GM23338 (cell line): ENCODE measurements around the gene RPL29. TPM values are rescaled to one million over a fixed set of nuclear protein-coding genes. Genes with fewer than 3 reads are reported as not detected.

Source experiments
- ATAC-seq: fragments of 200-7000 bp; cut with Tn5 transposase; 3 replicates; pipeline ENCODE4 v1.9.1; 2020
- DNase-seq: peaks from one replicate; pipeline ENCODE4 v3.0.0-alpha.2; 2015; ENCODE audit warnings: low spot score
- H2AFZ ChIP-seq: fragments of 200-600 bp; sonication (generic); 2 replicates; pipeline ENCODE4 v1.8.0; 2016; ENCODE audit warnings: antibody characterized with exemption, mild to moderate bottlenecking, moderate library complexity
- H3F3A ChIP-seq: fragments of 200-600 bp; sonication (generic); replicated peaks from 2 replicates; pipeline ENCODE4 v1.8.0; 2017; ENCODE audit warnings: antibody characterized with exemption, mixed run types, low read depth
- H3K27ac ChIP-seq: fragments of 200-600 bp; sonication (generic); 2 replicates; pipeline ENCODE4 v1.6.1; 2016; ENCODE audit warnings: low read depth
- H3K27me3 ChIP-seq: fragments of 200-600 bp; sonication (generic); 2 replicates; pipeline ENCODE4 v1.8.0; 2016; ENCODE audit warnings: mild to moderate bottlenecking, mixed run types, moderate library complexity; ENCODE audit not compliant: insufficient read depth
- H3K36me3 ChIP-seq: fragments of 200-600 bp; sonication (generic); 2 replicates; pipeline ENCODE4 v1.8.0; 2016; ENCODE audit warnings: mild to moderate bottlenecking; ENCODE audit not compliant: insufficient read depth
- H3K4me1 ChIP-seq: fragments of 200-600 bp; sonication (generic); 2 replicates; pipeline ENCODE4 v1.8.0; 2016; ENCODE audit warnings: mild to moderate bottlenecking, moderate library complexity; ENCODE audit not compliant: insufficient read depth
- H3K4me2 ChIP-seq: fragments of 200-600 bp; sonication (generic); 2 replicates; pipeline ENCODE4 v1.7.1; 2017; ENCODE audit warnings: mixed run types
- H3K4me3 ChIP-seq: fragments of 200-600 bp; sonication (generic); 2 replicates; pipeline ENCODE4 v1.6.1; 2016; ENCODE audit warnings: mixed run types
- H3K79me2 ChIP-seq: fragments of 200-600 bp; sonication (generic); replicated peaks from 2 replicates; pipeline ENCODE4 v1.8.0; 2017; ENCODE audit warnings: mild to moderate bottlenecking; ENCODE audit not compliant: insufficient read depth
- H3K9me2 ChIP-seq: fragments of 200-600 bp; sonication (generic); 2 replicates; pipeline ENCODE4 v1.8.0; 2017; ENCODE audit not compliant: insufficient read depth
- H4K20me1 ChIP-seq: fragments of 200-600 bp; sonication (generic); replicated peaks from 2 replicates; pipeline ENCODE4 v1.8.0; 2017; ENCODE audit warnings: mild to moderate bottlenecking; ENCODE audit not compliant: insufficient read depth
- H3K27ac Mint-ChIP-seq: 2 replicates; pipeline ENCODE4 v1.8.0; 2020; ENCODE audit warnings: inconsistent platforms, mild to moderate bottlenecking, moderate library complexity, mixed read lengths
- H3K27me3 Mint-ChIP-seq: 3 replicates; pipeline ENCODE4 v1.8.0; 2022; ENCODE audit warnings: low read depth, mild to moderate bottlenecking, moderate library complexity, mixed read lengths, inconsistent platforms; ENCODE audit not compliant: insufficient read depth, poor library complexity
- H3K36me3 Mint-ChIP-seq: 3 replicates; pipeline ENCODE4 v1.8.0; 2021; ENCODE audit warnings: low read depth, mild to moderate bottlenecking, inconsistent platforms, moderate library complexity, mixed read lengths
- H3K4me1 Mint-ChIP-seq: 3 replicates; pipeline ENCODE4 v1.8.0; 2020; ENCODE audit warnings: mild to moderate bottlenecking, inconsistent platforms, mixed read lengths
- H3K4me3 Mint-ChIP-seq: 3 replicates; pipeline ENCODE4 v1.8.0; 2021; ENCODE audit warnings: moderate library complexity, mild to moderate bottlenecking, inconsistent platforms, mixed read lengths
- H3K9me3 Mint-ChIP-seq: 3 replicates; pipeline ENCODE4 v1.8.0; 2020; ENCODE audit warnings: moderate library complexity, mild to moderate bottlenecking, inconsistent platforms, mixed read lengths
- CREB1 ChIP-seq: fragments of 250-450 bp; sonication (Bioruptor Pico); IDR thresholded peaks from 2 replicates; pipeline ENCODE4 v1.5.0; 2020; ENCODE audit warnings: low read depth, mild to moderate bottlenecking, moderate library complexity
- JUNB ChIP-seq: IDR thresholded peaks from one replicate; pipeline ENCODE4 v1.6.1; 2016; ENCODE audit warnings: antibody characterized with exemption; ENCODE audit not compliant: unreplicated experiment
- NANOG ChIP-seq: IDR thresholded peaks from 2 replicates; pipeline ENCODE4 v1.6.1; 2016; ENCODE audit warnings: antibody characterized with exemption, borderline replicate concordance
- POLR2AphosphoS5 ChIP-seq: IDR thresholded peaks from 2 replicates; pipeline ENCODE4 v1.6.1; 2016; ENCODE audit warnings: antibody characterized with exemption, low read depth
- REST ChIP-seq: IDR thresholded peaks from one replicate; pipeline ENCODE4 v1.6.1; 2018; ENCODE audit warnings: antibody characterized with exemption; ENCODE audit not compliant: unreplicated experiment
- long read RNA-seq: library from polyadenylated mRNA; unstranded; transcript quantifications from one replicate; pipeline ENCODE4 v2.0.0, GENCODE V29; 2020; ENCODE audit not compliant: unreplicated experiment
- polyA plus RNA-seq: library from polyadenylated mRNA; unstranded; fragments of >200 nt; fragmentation: Nextera tagmentation; extraction: Ambion mirVana; gene quantifications from 2 replicates; pipeline ENCODE4 v1.2.1, GENCODE V29; 2016
- total RNA-seq: library from RNA; depleted of rRNA; stranded (reverse); fragments of >200 nt; shearing (Covaris generic); gene quantifications from 2 replicates; pipeline ENCODE4 v1.2.3, GENCODE V29; 2014; rRNA removed
- TF ChIP-seq, protein P1 (sequence below): IDR thresholded peaks from 2 replicates; pipeline ENCODE4 v1.6.1; 2016; ENCODE audit warnings: antibody characterized with exemption

RPL29 gene
- total RNA-seq (1,341 and 1,471 TPM in 2 replicates), polyA plus RNA-seq (1,864 and 1,983 TPM in 2 replicates)
- long read RNA-seq, transcript RPL29-201 (4 exons, 723 nt) = major isoform, 828 of 939 reads
- long read RNA-seq, transcript RPL29-209 (4 exons, 713 nt) = minor isoform, 13 of 939 reads
- long read RNA-seq, partial matches to known transcripts = 72 of 939 reads
- long read RNA-seq, other reads (novel, unspliced or antisense) = 16 of 939 reads

- peak within 1 kb of the TSS; percentile 100 for H3K4me3 Mint-ChIP-seq
Measured at GRCh38 chr3:51995346-51996163, at the start of gene RPL29. Gene RPL29 (minus strand): TSS chr3:51995895. CDS start chr3:51995461, 434 bp downstream.

More at GRCh38 chr3:51995346-51996163, at the start of gene RPL29:
- Mint-ChIP-seq H3K9me3 (peaks cover 4% of the 10 kb centered on the region; the same call in 1 of the 3 replicates), H3K4me1 (peaks cover 31% of the 10 kb centered on the region), H3K27ac (peak within 1 kb of the TSS; percentile 100), H3K36me3 (peaks cover 49% of the 10 kb centered on the region), H3K27me3 (peaks cover 22% of the 10 kb centered on the region)
- Histone ChIP-seq H2AFZ (no peak within 1 kb of the TSS), H3K4me3 (peak within 1 kb of the TSS; percentile 94), H3K27me3 (no peaks in the 10 kb centered on the region), H3K4me2 (peak within 1 kb of the TSS; percentile 100), H4K20me1 (peaks cover 12% of the 10 kb centered on the region; the same call in 1 of the 2 replicates), H3K27ac (peak within 1 kb of the TSS; percentile 92), H3K79me2 (peaks cover 18% of the 10 kb centered on the region), H3F3A (peaks cover 43% of the 10 kb centered on the region), H3K9me2 (no peaks in the 10 kb centered on the region), H3K36me3 (peaks cover 28% of the 10 kb centered on the region), H3K4me1 (peaks cover 25% of the 10 kb centered on the region)
- TF ChIP-seq REST = peak; percentile 31
- TF ChIP-seq CREB1 (CRISPR knock-in tag) = peak; percentile 82
- TF ChIP-seq, protein P1, sequence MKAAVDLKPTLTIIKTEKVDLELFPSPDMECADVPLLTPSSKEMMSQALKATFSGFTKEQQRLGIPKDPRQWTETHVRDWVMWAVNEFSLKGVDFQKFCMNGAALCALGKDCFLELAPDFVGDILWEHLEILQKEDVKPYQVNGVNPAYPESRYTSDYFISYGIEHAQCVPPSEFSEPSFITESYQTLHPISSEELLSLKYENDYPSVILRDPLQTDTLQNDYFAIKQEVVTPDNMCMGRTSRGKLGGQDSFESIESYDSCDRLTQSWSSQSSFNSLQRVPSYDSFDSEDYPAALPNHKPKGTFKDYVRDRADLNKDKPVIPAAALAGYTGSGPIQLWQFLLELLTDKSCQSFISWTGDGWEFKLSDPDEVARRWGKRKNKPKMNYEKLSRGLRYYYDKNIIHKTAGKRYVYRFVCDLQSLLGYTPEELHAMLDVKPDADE = peak; percentile 94
- peak; percentile 98 for TF ChIP-seq POLR2AphosphoS5
- TF ChIP-seq NANOG = no peak
- TF ChIP-seq JUNB = no peak
- DNase-seq = peak; percentile 97
- ATAC-seq = peak; percentile 86
